ENCODE results near the gene CDCA4.

Gene CDCA4

DNA sequence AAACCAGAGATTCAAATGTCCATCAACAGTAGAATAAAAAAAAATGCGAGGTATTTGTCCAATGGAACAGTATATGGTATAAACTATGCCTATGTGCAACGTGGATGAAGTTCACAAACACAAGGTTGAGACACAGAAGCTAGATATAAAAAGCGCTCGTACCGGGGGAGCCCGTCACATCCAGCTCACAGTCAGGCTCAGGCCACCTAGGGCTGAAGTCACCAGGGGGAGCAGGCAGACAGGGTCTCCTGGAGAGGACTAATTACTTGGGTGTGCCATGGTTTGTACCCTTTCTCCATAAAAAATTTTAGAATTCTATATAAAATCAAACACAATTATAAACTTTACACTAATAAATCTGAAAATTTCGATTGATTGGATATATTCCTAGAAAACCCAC is 56.3 kb downstream of the CDCA4 start:
- Histone ChIP-seq H3K4me2 (ENCODE audit: low read length) (no peak overlapping the region), H4K20me1 (ENCODE audit: insufficient read depth, low read length) (no peaks in the 10 kb centered on the region), H3K36me3 (ENCODE audit: insufficient read depth, low read length) (no peaks in the 10 kb centered on the region), H3K27ac (ENCODE audit: low read depth, low read length, poor library complexity, severe bottlenecking) (no peak overlapping the region), H3K4me1 (ENCODE audit: insufficient read depth, low read length, severe bottlenecking) (peaks cover 11% of the 10 kb centered on the region), H3K9ac (ENCODE audit: low read length) (no peak overlapping the region), H3K9me2 (ENCODE audit: low read depth, low read length) (no peaks in the 10 kb centered on the region), H3K27me3 (ENCODE audit: insufficient read depth, low read length) (peaks cover 16% of the 10 kb centered on the region), H3K79me2 (ENCODE audit: insufficient read depth, low read length) (no peaks in the 10 kb centered on the region), H3F3A (ENCODE audit: insufficient read depth, low read length) (no peaks in the 10 kb centered on the region), H3K9me3 (ENCODE audit: low read length) (no peaks in the 10 kb centered on the region), H2AFZ (ENCODE audit: low read length) (no peak overlapping the region), H3K4me3 (ENCODE audit: low read depth, low read length, poor library complexity, severe bottlenecking) (no peak overlapping the region)
- TF ChIP-seq, protein P1, sequence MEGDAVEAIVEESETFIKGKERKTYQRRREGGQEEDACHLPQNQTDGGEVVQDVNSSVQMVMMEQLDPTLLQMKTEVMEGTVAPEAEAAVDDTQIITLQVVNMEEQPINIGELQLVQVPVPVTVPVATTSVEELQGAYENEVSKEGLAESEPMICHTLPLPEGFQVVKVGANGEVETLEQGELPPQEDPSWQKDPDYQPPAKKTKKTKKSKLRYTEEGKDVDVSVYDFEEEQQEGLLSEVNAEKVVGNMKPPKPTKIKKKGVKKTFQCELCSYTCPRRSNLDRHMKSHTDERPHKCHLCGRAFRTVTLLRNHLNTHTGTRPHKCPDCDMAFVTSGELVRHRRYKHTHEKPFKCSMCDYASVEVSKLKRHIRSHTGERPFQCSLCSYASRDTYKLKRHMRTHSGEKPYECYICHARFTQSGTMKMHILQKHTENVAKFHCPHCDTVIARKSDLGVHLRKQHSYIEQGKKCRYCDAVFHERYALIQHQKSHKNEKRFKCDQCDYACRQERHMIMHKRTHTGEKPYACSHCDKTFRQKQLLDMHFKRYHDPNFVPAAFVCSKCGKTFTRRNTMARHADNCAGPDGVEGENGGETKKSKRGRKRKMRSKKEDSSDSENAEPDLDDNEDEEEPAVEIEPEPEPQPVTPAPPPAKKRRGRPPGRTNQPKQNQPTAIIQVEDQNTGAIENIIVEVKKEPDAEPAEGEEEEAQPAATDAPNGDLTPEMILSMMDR (IDR thresholded peaks at IDR 0.05; ENCODE audit: low read length) = no peak
- no peak for TF ChIP-seq EZH2 (IDR thresholded peaks at IDR 0.05; ENCODE audit: borderline replicate concordance, low read length)
